Trophoblast cell (in vitro differentiated cells and primary cell): ENCODE measurements around the gene KPNA1. TPM values are rescaled to one million over a fixed set of nuclear protein-coding genes. Genes with fewer than 3 reads are reported as not detected.

Source experiments
- DNase-seq, 2 donors: peaks; one replicate each; pipeline ENCODE4 v3.0.0-alpha.2; 2016
- H2AFZ ChIP-seq: 2 replicates; pipeline ENCODE4 v1.6.1; 2013; ENCODE audit warnings: low read length, moderate library complexity, mild to moderate bottlenecking; ENCODE audit not compliant: insufficient read depth, poor library complexity
- H2AK5ac ChIP-seq: 2 replicates; pipeline ENCODE4 v1.6.1; 2013; ENCODE audit warnings: mild to moderate bottlenecking, low read length
- H2BK120ac ChIP-seq: 2 replicates; pipeline ENCODE4 v1.6.1; 2013; ENCODE audit warnings: low read length, mild to moderate bottlenecking, moderate library complexity; ENCODE audit not compliant: insufficient read depth, poor library complexity
- H2BK12ac ChIP-seq: 2 replicates; pipeline ENCODE4 v1.6.1; 2013; ENCODE audit warnings: mild to moderate bottlenecking, low read length, moderate library complexity
- H2BK5ac ChIP-seq: 2 replicates; pipeline ENCODE4 v1.6.1; 2013; ENCODE audit warnings: low read length, low read depth, moderate library complexity, mild to moderate bottlenecking; ENCODE audit not compliant: poor library complexity
- H3K14ac ChIP-seq: 2 replicates; pipeline ENCODE4 v1.6.1; 2013; ENCODE audit warnings: mild to moderate bottlenecking, low read length
- H3K18ac ChIP-seq: 2 replicates; pipeline ENCODE4 v1.6.1; 2013; ENCODE audit warnings: mild to moderate bottlenecking, low read length
- H3K23ac ChIP-seq: 2 replicates; pipeline ENCODE4 v1.6.1; 2013; ENCODE audit warnings: low read length
- H3K27ac ChIP-seq: 2 replicates; pipeline ENCODE4 v1.5.1; 2013; ENCODE audit warnings: low read depth, mild to moderate bottlenecking, inconsistent platforms, low read length, moderate library complexity
- H3K27me3 ChIP-seq: 2 replicates; pipeline ENCODE4 v1.6.1; 2013; ENCODE audit warnings: inconsistent platforms, mild to moderate bottlenecking, low read length, moderate library complexity; ENCODE audit not compliant: insufficient read depth
- H3K36me3 ChIP-seq, 2 experiments: 1 replicate in 1 of 2; 2 replicates in 1 of 2; pipeline ENCODE4 v1.6.1; 2013; ENCODE audit warnings: low read length in 2 of 2, mild to moderate bottlenecking in 2 of 2, moderate library complexity in 1 of 2; ENCODE audit not compliant: insufficient read depth in 2 of 2, control insufficient read depth in 1 of 2
- H3K4ac ChIP-seq: 2 replicates; pipeline ENCODE4 v1.6.1; 2013; ENCODE audit warnings: low read depth, mild to moderate bottlenecking, low read length, moderate library complexity
- H3K4me1 ChIP-seq, 2 experiments: 1 replicate in 1 of 2; 2 replicates in 1 of 2; pipeline ENCODE4 v1.6.1; 2013; ENCODE audit warnings: low read length in 2 of 2, mild to moderate bottlenecking in 2 of 2, moderate library complexity in 1 of 2; ENCODE audit not compliant: insufficient read depth in 2 of 2, control insufficient read depth in 1 of 2
- H3K4me2 ChIP-seq: 2 replicates; pipeline ENCODE4 v1.6.1; 2013; ENCODE audit warnings: inconsistent platforms, mild to moderate bottlenecking, low read length, moderate library complexity
- H3K4me3 ChIP-seq: 2 replicates; pipeline ENCODE4 v1.5.1; 2013; ENCODE audit warnings: mild to moderate bottlenecking, low read depth, low read length, inconsistent platforms
- H3K79me1 ChIP-seq: one replicate; pipeline ENCODE4 v1.6.1; 2013; ENCODE audit warnings: low read length
- H3K79me2 ChIP-seq: 2 replicates; pipeline ENCODE4 v1.6.1; 2013; ENCODE audit warnings: low read length, mild to moderate bottlenecking; ENCODE audit not compliant: control insufficient read depth, insufficient read depth, poor library complexity
- H3K9ac ChIP-seq: 2 replicates; pipeline ENCODE4 v1.6.1; 2013; ENCODE audit warnings: mild to moderate bottlenecking, low read length
- H3K9me3 ChIP-seq: 2 replicates; pipeline ENCODE4 v1.6.1; 2013; ENCODE audit warnings: low read depth, mild to moderate bottlenecking, control low read depth, inconsistent platforms, low read length; ENCODE audit not compliant: insufficient read depth
- H4K12ac ChIP-seq: 2 replicates; pipeline ENCODE4 v1.6.1; 2013; ENCODE audit warnings: low read depth, mild to moderate bottlenecking, low read length, moderate library complexity
- H4K8ac ChIP-seq: 2 replicates; pipeline ENCODE4 v1.6.1; 2013; ENCODE audit warnings: low read depth, mild to moderate bottlenecking, low read length, moderate library complexity
- H4K91ac ChIP-seq: one replicate; pipeline ENCODE4 v1.6.1; 2013; ENCODE audit warnings: low read depth, mild to moderate bottlenecking, low read length, moderate library complexity
- WGBS: extraction: QIAGEN DNeasy Blood & Tissue Kit; methylation state at CpG from one replicate; pipeline ENCODE4 v1.1.7; 2013; ENCODE audit warnings: missing lambda C conversion rate; ENCODE audit not compliant: insufficient read length, insufficient coverage; ENCODE audit errors: extremely low coverage; 5-methylcytosine and 5-hydroxymethylcytosine counted together
- polyA plus RNA-seq: library from polyadenylated mRNA; stranded (reverse); fragments of 200-250 nt; gene quantifications from 2 replicates; pipeline ENCODE4 v1.2.3, GENCODE V29; 2013

KPNA1 gene
- polyA plus RNA-seq = 53.7 and 54.8 TPM in 2 replicates

DNA sequence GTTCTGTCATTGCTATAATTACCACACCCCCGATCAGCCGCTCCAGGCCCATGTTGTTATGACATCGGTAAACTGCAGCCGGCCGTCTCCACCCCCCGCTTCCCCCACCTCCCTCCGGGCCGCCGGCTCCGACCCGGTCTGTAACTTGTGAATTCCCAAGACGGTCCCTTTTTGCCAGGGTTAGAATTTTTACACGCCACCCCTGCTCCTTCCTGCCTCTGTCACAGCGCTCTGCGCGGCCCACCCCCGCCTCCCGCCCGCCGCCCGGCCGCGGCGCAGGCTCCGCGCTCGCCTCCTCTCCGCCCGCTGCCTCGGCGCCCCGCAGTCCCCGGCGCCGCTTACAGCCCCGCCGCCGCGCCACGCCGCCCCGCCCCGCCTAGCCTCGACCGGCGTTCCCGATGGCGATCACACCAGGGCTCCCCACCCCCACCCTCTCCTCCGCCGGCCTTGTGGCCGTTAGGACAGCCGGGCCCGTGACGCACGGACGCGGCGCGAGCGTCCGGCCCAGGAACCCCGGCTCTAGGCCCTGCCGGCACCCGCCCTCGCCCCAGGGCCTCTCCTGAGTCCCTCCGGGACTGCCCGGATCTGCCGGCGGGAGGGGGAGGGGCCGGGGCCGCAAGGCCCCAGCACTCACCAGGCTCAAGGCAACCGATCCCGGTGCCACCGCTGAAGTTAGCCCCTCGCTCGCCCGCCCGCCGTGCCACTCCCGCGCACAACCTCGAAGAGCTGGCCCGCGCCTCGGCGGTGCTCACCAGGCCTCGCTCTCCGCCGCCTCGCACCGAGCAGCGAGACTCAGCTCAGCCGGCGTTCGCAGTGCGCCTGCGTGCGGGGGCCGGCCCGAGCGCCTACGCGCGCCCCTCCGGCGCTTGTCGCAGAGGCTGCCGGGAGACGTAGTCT lies at the start of gene KPNA1:
TSS of gene KPNA1 (minus strand) at position 817 of the 897 bp plus-strand sequence. CDS start 18,374 bp downstream, outside the sequence.
- peak within 1 kb of the TSS; percentile 95 for H2BK120ac ChIP-seq
- H2BK12ac ChIP-seq = no peak within 1 kb of the TSS
- peak within 1 kb of the TSS; percentile 72 for H3K4ac ChIP-seq
- no peak within 1 kb of the TSS for H2AK5ac ChIP-seq
- H3K9ac ChIP-seq = peak within 1 kb of the TSS; percentile 86
- peak within 1 kb of the TSS; percentile 95 for H2BK5ac ChIP-seq
- H3K9me3 ChIP-seq = no peaks in the 10 kb centered on the region
- peak within 1 kb of the TSS; percentile 93 for H3K4me3 ChIP-seq
- H3K14ac ChIP-seq = peak within 1 kb of the TSS; percentile 99
- peaks cover 11% of the 10 kb centered on the region for H3K79me1 ChIP-seq
- H3K27me3 ChIP-seq = no peaks in the 10 kb centered on the region
- H3K79me2 ChIP-seq = peaks cover 13% of the 10 kb centered on the region
- DNase-seq = peak; percentile 93 to 94
- H4K12ac ChIP-seq = peak within 1 kb of the TSS; percentile 85
- H3K18ac ChIP-seq = peak within 1 kb of the TSS; percentile 98
- peak within 1 kb of the TSS; percentile 97 for H4K91ac ChIP-seq
- H3K36me3 ChIP-seq = no peaks in the 10 kb centered on the region
- WGBS = no CpG with 5 or more reads among the region's 109 CpGs
- H4K8ac ChIP-seq = peak within 1 kb of the TSS; percentile 94
- peaks cover 8 to 10% of the 10 kb centered on the region in 2 experiments for H3K4me1 ChIP-seq
- H3K23ac ChIP-seq = no peak within 1 kb of the TSS
- peak within 1 kb of the TSS; percentile 84 for H3K4me2 ChIP-seq
- H2AFZ ChIP-seq = peak within 1 kb of the TSS; percentile 95
- peak within 1 kb of the TSS; percentile 97 for H3K27ac ChIP-seq

- peaks cover 0 to 3% of the 10 kb centered on the region in 2 experiments for H3K4me1 ChIP-seq
- H2AK5ac ChIP-seq = no peak within 1 kb of the TSS
- H3K79me2 ChIP-seq = peaks cover 5% of the 10 kb centered on the region
- no CpG with 5 or more reads among the region's 56 CpGs for WGBS
- peak within 1 kb of the TSS; percentile 50 for H2AFZ ChIP-seq
- H3K9me3 ChIP-seq = no peaks in the 10 kb centered on the region
- H2BK5ac ChIP-seq = no peak within 1 kb of the TSS
- peak within 1 kb of the TSS; percentile 82 for H2BK12ac ChIP-seq
- H3K23ac ChIP-seq = no peak within 1 kb of the TSS
- no peaks in the 10 kb centered on the region for H3K27me3 ChIP-seq
- peak; percentile 72 to 84 for DNase-seq
- no peaks in the 10 kb centered on the region for H3K36me3 ChIP-seq
- peak within 1 kb of the TSS; percentile 46 for H3K14ac ChIP-seq
- H4K91ac ChIP-seq = peak within 1 kb of the TSS; percentile 85
- H3K18ac ChIP-seq = peak within 1 kb of the TSS; percentile 78
- H4K12ac ChIP-seq = peak within 1 kb of the TSS; percentile 49
- H3K9ac ChIP-seq = no peak within 1 kb of the TSS
- peak within 1 kb of the TSS; percentile 75 for H3K4me3 ChIP-seq
- H3K4ac ChIP-seq = no peak within 1 kb of the TSS
- no peak within 1 kb of the TSS for H3K27ac ChIP-seq
- H3K4me2 ChIP-seq = peak within 1 kb of the TSS; percentile 78
- peak within 1 kb of the TSS; percentile 44 for H2BK120ac ChIP-seq
- H3K79me1 ChIP-seq = peaks cover 8% of the 10 kb centered on the region
- peak within 1 kb of the TSS; percentile 75 for H4K8ac ChIP-seq
Observed at GRCh38 chr3:122564155-122564912, 49.6 kb upstream of the KPNA1 start, which contains the start of the genes DTX3L and PARP9. Gene DTX3L, plus strand, starts transcription at chr3:122564338. Its CDS starts 89 bp downstream, at chr3:122564427. Gene PARP9, minus strand, starts transcription at chr3:122564300. Its CDS starts 4,680 bp downstream, at chr3:122559620.

DNA sequence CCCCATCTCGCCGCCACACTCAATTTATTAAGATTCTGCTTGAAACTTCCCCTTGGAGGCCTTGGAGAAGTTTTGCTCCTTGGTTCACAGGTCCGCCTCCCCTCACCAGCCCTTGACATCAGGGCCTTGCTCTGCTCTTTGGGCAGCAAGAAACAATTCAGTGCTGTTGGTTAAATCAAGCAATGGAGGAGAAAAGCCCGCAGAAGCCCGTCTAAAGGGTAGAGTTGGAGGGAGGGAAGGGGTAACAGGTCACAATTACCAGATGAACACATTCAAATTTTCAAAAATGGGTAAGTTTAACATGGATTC lies 48.9 kb upstream of the KPNA1 start:
- no peak overlapping the region for H3K18ac ChIP-seq
- peak in 1 of 2 donors; percentile 24 for DNase-seq
- H3K27me3 ChIP-seq = no peaks in the 10 kb centered on the region
- no peak overlapping the region for H3K23ac ChIP-seq
- H2BK12ac ChIP-seq = peak overlapping the region; percentile 82
- no peak overlapping the region for H3K9ac ChIP-seq
- H2BK120ac ChIP-seq = peak overlapping the region; percentile 6
- no peak overlapping the region for H3K14ac ChIP-seq
- no peak overlapping the region for H2AK5ac ChIP-seq
- H3K4ac ChIP-seq = no peak overlapping the region
- H2BK5ac ChIP-seq = no peak overlapping the region
- no peak overlapping the region for H3K4me2 ChIP-seq
- H3K79me2 ChIP-seq = peaks cover 5% of the 10 kb centered on the region
- no CpG with 5 or more reads among the region's 5 CpGs for WGBS
- no peak overlapping the region for H4K91ac ChIP-seq
- no peaks in the 10 kb centered on the region for H3K9me3 ChIP-seq
- no peak overlapping the region for H4K12ac ChIP-seq
- peaks cover 8% of the 10 kb centered on the region for H3K79me1 ChIP-seq
- H2AFZ ChIP-seq = peak overlapping the region; percentile 45
- no peak overlapping the region for H3K4me3 ChIP-seq
- H3K27ac ChIP-seq = no peak overlapping the region
- H4K8ac ChIP-seq = peak overlapping the region; percentile 61
- H3K36me3 ChIP-seq = no peaks in the 10 kb centered on the region
- H3K4me1 ChIP-seq = peaks cover 0 to 3% of the 10 kb centered on the region in 2 experiments

DNA sequence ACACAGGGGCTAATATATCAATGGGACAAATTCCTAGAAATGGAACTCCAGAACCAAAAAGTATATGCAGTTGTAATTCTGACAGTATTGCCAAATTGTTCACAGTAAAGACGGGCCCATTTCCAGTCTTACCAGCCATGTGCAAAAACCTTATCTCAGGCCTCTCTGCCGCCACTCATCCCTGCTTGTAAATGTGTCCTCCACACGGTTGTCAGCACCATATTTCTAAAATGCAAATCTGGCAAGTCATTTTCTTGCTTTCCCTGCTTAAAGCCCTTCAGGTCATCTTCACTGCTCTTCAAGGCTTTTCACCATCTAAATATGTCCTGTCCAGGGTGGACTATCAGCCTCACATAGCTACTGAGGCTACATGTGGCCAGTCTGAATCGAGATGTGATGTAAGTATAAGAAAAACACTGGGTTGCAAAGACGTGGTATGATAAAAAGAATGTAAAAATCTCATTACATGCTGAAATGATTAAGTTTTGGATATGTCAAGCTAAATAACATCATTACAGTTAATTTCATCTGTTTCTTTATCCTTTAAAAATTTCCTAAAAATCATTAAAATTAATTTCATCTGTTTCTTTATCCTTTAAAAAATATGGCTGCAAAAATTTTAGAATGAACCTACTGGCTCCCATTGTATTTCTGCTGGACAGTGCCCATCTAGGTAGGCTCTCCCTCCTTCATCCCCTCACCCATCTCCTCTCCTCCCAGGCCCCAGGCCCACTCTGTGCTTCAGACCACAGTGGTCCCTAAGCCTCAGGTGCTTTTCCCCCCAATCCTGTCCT lies 48.4 kb upstream of the KPNA1 start:
- H3K79me2 ChIP-seq = peaks cover 5% of the 10 kb centered on the region
- no peak overlapping the region for H4K12ac ChIP-seq

More for the DNA sequence above, 48.4 kb upstream of the KPNA1 start:
- H3K4ac ChIP-seq = no peak overlapping the region
- H3K27me3 ChIP-seq = no peaks in the 10 kb centered on the region
- no peak overlapping the region for H3K23ac ChIP-seq
- no peak overlapping the region for H3K14ac ChIP-seq
- no peak overlapping the region for H3K4me2 ChIP-seq
- WGBS = no CpG with 5 or more reads among the region's 5 CpGs
- no peak overlapping the region for H3K27ac ChIP-seq
- H2BK12ac ChIP-seq = peak overlapping the region; percentile 82
- peak overlapping the region; percentile 45 for H2AFZ ChIP-seq
- H3K9me3 ChIP-seq = no peaks in the 10 kb centered on the region
- DNase-seq = no peak
- H3K4me3 ChIP-seq = no peak overlapping the region
- H3K9ac ChIP-seq = no peak overlapping the region
- peaks cover 8% of the 10 kb centered on the region for H3K79me1 ChIP-seq
- no peak overlapping the region for H4K91ac ChIP-seq
- peak overlapping the region; percentile 61 for H4K8ac ChIP-seq
- H3K36me3 ChIP-seq = no peaks in the 10 kb centered on the region
- no peak overlapping the region for H3K18ac ChIP-seq
- peaks cover 0 to 3% of the 10 kb centered on the region in 2 experiments for H3K4me1 ChIP-seq
- H2AK5ac ChIP-seq = no peak overlapping the region
- H2BK120ac ChIP-seq = peak overlapping the region; percentile 6
- H2BK5ac ChIP-seq = no peak overlapping the region
